Natural killer cell (primary cell): Measurements from ENCODE around the gene NFATC2IP. TPM values are rescaled to one million over a fixed set of nuclear protein-coding genes. Genes with fewer than 3 reads are reported as not detected.
A peak's percentile ranks its signal among the peaks of the same experiment; 100 is the strongest.

Source experiments
- ATAC-seq, 3 donors: fragments of 150-1000 bp in 2 of 3; fragments of 200-7000 bp in 1 of 3; cut with Tn5 transposase; 1 replicate in 1 of 3; 2 replicates in 2 of 3; pipeline ENCODE4 v1.10.0; 2021; ENCODE audit warnings: mild to moderate bottlenecking in 2 of 3, moderate library complexity in 2 of 3
- DNase-seq, 2 donors: peaks; one replicate each; pipeline versions ENCODE4 v3.0.0 to v3.0.0-alpha.2; 2013 to 2021; ENCODE audit warnings: mixed read lengths in 1 of 2
- H3K27ac ChIP-seq: one replicate; pipeline ENCODE4 v1.5.1; 2013; ENCODE audit warnings: mild to moderate bottlenecking, low read length
- H3K27me3 ChIP-seq: one replicate; pipeline ENCODE4 v1.6.1; 2013; ENCODE audit warnings: low read length; ENCODE audit not compliant: control insufficient read depth, insufficient read depth
- H3K36me3 ChIP-seq: one replicate; pipeline ENCODE4 v1.6.1; 2013; ENCODE audit warnings: low read length; ENCODE audit not compliant: control insufficient read depth, insufficient read depth
- H3K4me1 ChIP-seq: one replicate; pipeline ENCODE4 v1.6.1; 2013; ENCODE audit warnings: low read length; ENCODE audit not compliant: control insufficient read depth, insufficient read depth
- H3K4me3 ChIP-seq: one replicate; pipeline ENCODE4 v1.5.1; 2013; ENCODE audit warnings: low read length
- H3K9me3 ChIP-seq: one replicate; pipeline ENCODE4 v1.6.1; 2013; ENCODE audit warnings: low read length; ENCODE audit not compliant: control insufficient read depth, insufficient read depth
- H3K27ac Mint-ChIP-seq, 2 donors: one replicate each; pipeline ENCODE4 v1.8.0; 2022; ENCODE audit warnings: mild to moderate bottlenecking in 2 of 2, mixed read lengths in 2 of 2, moderate library complexity in 1 of 2
- H3K27me3 Mint-ChIP-seq, 2 donors: one replicate each; pipeline ENCODE4 v1.8.0; 2022; ENCODE audit warnings: low read depth in 2 of 2, mixed read lengths in 2 of 2
- H3K36me3 Mint-ChIP-seq: one replicate; pipeline ENCODE4 v1.8.0; 2022; ENCODE audit warnings: mixed read lengths
- H3K4me1 Mint-ChIP-seq, 2 donors: one replicate each; pipeline ENCODE4 v1.8.0; 2022; ENCODE audit warnings: mixed read lengths in 2 of 2
- H3K4me3 Mint-ChIP-seq: one replicate; pipeline ENCODE4 v1.8.0; 2022; ENCODE audit warnings: mild to moderate bottlenecking, moderate library complexity, mixed read lengths
- H3K9me3 Mint-ChIP-seq, 2 donors: one replicate each; pipeline ENCODE4 v1.8.0; 2022; ENCODE audit warnings: mixed read lengths in 2 of 2
- CTCF ChIP-seq: fragments of 200-600 bp; IDR thresholded peaks from one replicate; pipeline ENCODE4 v1.8.0; 2022; ENCODE audit warnings: antibody characterized with exemption
- WGBS: methylation state at CpG from one replicate; pipeline ENCODE4 v1.1.7; 2013; ENCODE audit warnings: missing lambda C conversion rate; ENCODE audit not compliant: insufficient coverage; 5-methylcytosine and 5-hydroxymethylcytosine counted together
- intact Hi-C: fragments of 100-400 bp; cut with micrococcal nuclease; formaldehyde crosslinking; loops from one replicate; pipeline ENCODE4 v1.14.2; 2022
- total RNA-seq, 4 donors: library from RNA; stranded (reverse); fragments of 120-200 nt in 1 of 4; gene quantifications; one replicate each; pipeline versions ENCODE4 v1.2.3 to v1.2.4, GENCODE V29; 2013 to 2022

Gene NFATC2IP
- 100 to 1,000 TPM in 2 of 3 donors, 10 to 100 TPM in 1; 87.1 to 132 (median 108) TPM for total RNA-seq
- 56.1 TPM for total RNA-seq (2013)

GRCh38 chr16:28950648-28951409, at the start of gene NFATC2IP:
Gene NFATC2IP, plus strand, starts transcription at chr16:28950937. Its CDS starts 75 bp downstream, at chr16:28951012.
- H3K4me3 ChIP-seq, result peak within 1 kb of the TSS; percentile 79
- DNase-seq, result peak; percentile 99 to 100
- no peaks in the 10 kb centered on the region for H3K27me3 ChIP-seq
- no peak for TF ChIP-seq CTCF
- peak within 1 kb of the TSS; percentile 67 for H3K27ac ChIP-seq
- H3K36me3 ChIP-seq, result peaks cover 27% of the 10 kb centered on the region
- peak within 1 kb of the TSS; percentile 89 for H3K4me3 Mint-ChIP-seq
- under 1% methylated on average over 79 of the region's 79 CpGs for WGBS
- H3K36me3 Mint-ChIP-seq, result no peaks in the 10 kb centered on the region
- H3K4me1 ChIP-seq, result peaks cover 29% of the 10 kb centered on the region
- peak within 1 kb of the TSS; percentile 82 to 96 for H3K27ac Mint-ChIP-seq
- intact Hi-C loops, result loop anchor here (2.0 kb wide), 1 partner anchor 26 kb away; the partner anchor contains the start of gene RABEP2
- peak; percentile 92 to 98 (median 93) for ATAC-seq
- no peaks in the 10 kb centered on the region for H3K9me3 Mint-ChIP-seq
- H3K9me3 ChIP-seq, result no peaks in the 10 kb centered on the region
- no peaks in the 10 kb centered on the region for H3K27me3 Mint-ChIP-seq
- H3K4me1 Mint-ChIP-seq, result peaks cover 20 to 25% of the 10 kb centered on the region in 2 donors

- Histone ChIP-seq H3K9me3 (no peaks in the 10 kb centered on the region), H3K4me1 (peaks cover 16% of the 10 kb centered on the region), H3K27ac (no peak overlapping the region), H3K27me3 (no peaks in the 10 kb centered on the region), H3K4me3 (no peak overlapping the region), H3K36me3 (peaks cover 6% of the 10 kb centered on the region)
- 60% methylated on average over 15 of the region's 15 CpGs for WGBS
- Mint-ChIP-seq H3K4me1 (peaks cover 0 to 10% of the 10 kb centered on the region in 2 donors), H3K27ac (no peak overlapping the region), H3K9me3 (no peaks in the 10 kb centered on the region), H3K4me3 (no peak overlapping the region), H3K36me3 (no peaks in the 10 kb centered on the region), H3K27me3 (no peaks in the 10 kb centered on the region)
- no peak for TF ChIP-seq CTCF
- intact Hi-C loops, result no loop called here
- DNase-seq (no peak), ATAC-seq (peak in 1 of 3 donors; percentile 28)
Measured at GRCh38 chr16:28901862-28902261, 48.9 kb upstream of the NFATC2IP start.

- no peaks in the 10 kb centered on the region for H3K9me3 Mint-ChIP-seq
- Histone ChIP-seq H3K27me3 (no peaks in the 10 kb centered on the region), H3K4me3 (no peak overlapping the region), H3K36me3 (peaks cover 6% of the 10 kb centered on the region), H3K9me3 (no peaks in the 10 kb centered on the region), H3K4me1 (peaks cover 16% of the 10 kb centered on the region), H3K27ac (no peak overlapping the region)
- DNase-seq, result no peak
- peaks cover 0 to 10% of the 10 kb centered on the region in 2 donors for H3K4me1 Mint-ChIP-seq
- WGBS, result 30% methylated on average over 11 of the region's 11 CpGs
- ATAC-seq, result peak in 2 of 3 donors; percentile 37 to 47
- no peak for TF ChIP-seq CTCF
- no peaks in the 10 kb centered on the region for H3K27me3 Mint-ChIP-seq
- intact Hi-C loops, result no loop called here
- no peaks in the 10 kb centered on the region for H3K36me3 Mint-ChIP-seq
- H3K27ac Mint-ChIP-seq, result peak overlapping the region in 1 of 2 donors; percentile 51
- H3K4me3 Mint-ChIP-seq, result no peak overlapping the region
Measured at GRCh38 chr16:28902909-28903308, 47.8 kb upstream of the NFATC2IP start.
